ENCODE results near the gene SDHB. TPM values are rescaled to one million over a fixed set of nuclear protein-coding genes. Genes with fewer than 3 reads are reported as not detected.

The SDHB gene
- total and polyA plus RNA-seq, 9 of the 15 experiments (the other 6 are each of a cell fraction or from before 2014, with no cell fraction given): 207 to 554 (median 365) TPM

GRCh38 chr1:17098446-17099317, 44.9 kb upstream of the SDHB start:
- Histone ChIP-seq H2AFZ (ENCODE audit: low read depth, low read length) (no peak overlapping the region), H3K9ac (ENCODE audit: insufficient read depth in 1 of 2, low read depth in 2 of 2, low read length in 2 of 2) (no peak overlapping the region), H3K4me3 (no peak overlapping the region), H3K9me1 (ENCODE audit: control insufficient read depth, insufficient read depth, low read length) (no peaks in the 10 kb centered on the region), H3K4me1 (replicated peaks in 1 of 2; ENCODE audit: control insufficient read depth in 2 of 2, insufficient read depth in 2 of 2, low read length in 2 of 2) (no peaks in the 10 kb centered on the region; a peak in 1 of 5 replicates), H3K27ac (ENCODE audit: extremely low read depth, low read depth, low read length) (no peak overlapping the region), H4K20me1 (replicated peaks; ENCODE audit: control insufficient read depth, insufficient read depth, low read length) (peaks cover 8% of the 10 kb centered on the region; the same call in 1 of the 2 replicates), H3K9me3 (replicated peaks; ENCODE audit: control insufficient read depth, insufficient read depth, low read depth, low read length) (no peaks in the 10 kb centered on the region), H3K36me3 (ENCODE audit: control insufficient read depth, insufficient read depth, low read length) (no peaks in the 10 kb centered on the region), H3K79me2 (ENCODE audit: control insufficient read depth, insufficient read depth, low read length) (no peaks in the 10 kb centered on the region), H3K27me3 (ENCODE audit: control insufficient read depth in 2 of 2, insufficient read depth in 2 of 2, low read length in 2 of 2) (peaks cover 52 to 78% of the 10 kb centered on the region in 2 experiments), H3K4me2 (ENCODE audit: insufficient read depth, low read length) (no peak overlapping the region)
- in situ Hi-C loops (cut with MboI) (no loop called here), intact Hi-C loops (cut with micrococcal nuclease) (no loop called here)
- TF ChIP-seq GABPA (tag; conservative IDR thresholded peaks at IDR 0.05; ENCODE audit: low read depth): no peak
- TF ChIP-seq GTF2B (IDR thresholded peaks at IDR 0.05; ENCODE audit: extremely low read depth, insufficient read length): no peak
- TF ChIP-seq MBD2 (IDR thresholded peaks at IDR 0.05; ENCODE audit: borderline replicate concordance, low read depth): no peak
- no peak for TF ChIP-seq NONO (IDR thresholded peaks at IDR 0.05; ENCODE audit: low read depth in 2 of 2, low read length in 1 of 2)
- no peak for TF ChIP-seq MECOM (CRISPR knock-in tag; IDR thresholded peaks at IDR 0.05)
- no peak for TF ChIP-seq RBBP5 (IDR thresholded peaks at IDR 0.05; ENCODE audit: borderline replicate concordance, insufficient read depth, low read length, poor library complexity, severe bottlenecking)
- TF ChIP-seq RAD51 (IDR thresholded peaks at IDR 0.05; ENCODE audit: borderline replicate concordance, low read depth): no peak
- TF ChIP-seq HDAC3 (IDR thresholded peaks at IDR 0.05; ENCODE audit: borderline replicate concordance, partially characterized antibody): no peak
- FAIRE-seq (no peak), DNase-seq (ENCODE audit: extremely low read depth in 1 of 4, low spot score in 3 of 4) (no peak), ATAC-seq (no peak)
- POLR2A ChIA-PET: no interaction called here
- CTCF ChIA-PET (ENCODE audit: low intra/inter-chr PET ratio): no interaction called here
- no TSS peak for BruUV-seq (replicated peaks)
- 2% methylated on average over 13 of the region's 13 CpGs for WGBS (ENCODE audit: insufficient coverage, low coverage, missing lambda C conversion rate)
